ENCODE results near the gene FSTL4.

Gene FSTL4

DNA sequence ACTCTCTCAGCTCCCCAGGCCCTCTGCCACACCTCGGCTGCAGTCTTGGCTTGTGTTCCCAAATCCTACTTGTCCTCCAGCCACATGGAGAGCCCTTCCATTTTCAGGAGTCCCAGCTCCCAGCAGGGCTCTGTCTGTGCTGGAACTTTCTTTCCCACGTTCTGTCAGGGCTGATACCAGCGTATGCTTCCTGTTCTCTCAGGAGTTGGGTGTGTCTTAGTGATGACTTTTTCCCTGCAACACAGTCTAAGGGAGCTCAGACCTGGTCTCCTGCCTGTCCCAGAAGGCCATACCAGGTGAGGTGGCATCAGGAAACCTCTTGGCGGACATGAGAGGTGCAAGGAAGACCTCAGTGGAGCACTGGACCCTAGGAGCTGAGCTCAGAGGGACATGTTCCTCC, 334.0 kb downstream of the FSTL4 start:
- DNase-seq = no peak

- DNase-seq = no peak
Observed at GRCh38 chr5:133277744-133278143, 334.6 kb downstream of the FSTL4 start.

DNA sequence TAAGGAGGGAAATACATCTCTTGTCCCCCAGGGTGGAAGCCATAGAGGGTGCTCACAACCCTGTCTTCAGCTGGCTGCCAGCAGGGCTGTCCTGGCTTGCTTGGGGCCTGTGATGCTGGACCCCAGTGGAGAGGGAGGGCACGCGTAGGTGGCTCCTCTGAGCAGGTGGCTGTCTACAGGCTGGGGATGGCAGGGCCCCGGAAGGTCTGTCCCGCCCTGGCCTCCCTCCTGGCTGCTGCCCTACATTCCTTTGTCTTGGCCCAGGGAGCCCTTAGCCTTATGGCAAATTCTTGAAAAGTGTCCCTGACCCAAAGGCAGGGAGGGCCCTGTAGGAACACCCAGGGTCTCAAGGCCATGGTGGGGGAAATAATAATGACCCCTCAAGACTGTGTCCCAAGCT, 336.2 kb downstream of the FSTL4 start:
- no peak for DNase-seq

GRCh38 chr5:133275631-133276030, 336.7 kb downstream of the FSTL4 start:
- no peak for DNase-seq

DNA sequence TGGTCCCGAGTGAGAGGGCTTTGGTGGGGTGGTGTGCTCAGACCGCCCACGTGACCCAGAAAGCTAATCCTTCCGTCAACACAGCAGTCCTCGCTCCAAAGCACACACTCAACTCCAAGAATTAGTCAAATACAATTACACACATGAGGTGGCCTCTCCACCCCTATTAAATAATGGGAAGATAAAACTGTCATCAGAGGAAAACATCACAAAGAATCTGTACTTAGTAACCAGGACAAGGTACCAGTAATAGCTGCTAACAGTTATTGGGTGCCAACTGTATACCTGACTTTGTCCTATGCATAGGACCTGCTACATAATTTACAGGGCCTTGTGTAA, 337.8 kb downstream of the FSTL4 start:
- DNase-seq = peak; percentile 1

GRCh38 chr5:133273661-133274596, 338.4 kb downstream of the FSTL4 start:
- DNase-seq = no peak

DNA sequence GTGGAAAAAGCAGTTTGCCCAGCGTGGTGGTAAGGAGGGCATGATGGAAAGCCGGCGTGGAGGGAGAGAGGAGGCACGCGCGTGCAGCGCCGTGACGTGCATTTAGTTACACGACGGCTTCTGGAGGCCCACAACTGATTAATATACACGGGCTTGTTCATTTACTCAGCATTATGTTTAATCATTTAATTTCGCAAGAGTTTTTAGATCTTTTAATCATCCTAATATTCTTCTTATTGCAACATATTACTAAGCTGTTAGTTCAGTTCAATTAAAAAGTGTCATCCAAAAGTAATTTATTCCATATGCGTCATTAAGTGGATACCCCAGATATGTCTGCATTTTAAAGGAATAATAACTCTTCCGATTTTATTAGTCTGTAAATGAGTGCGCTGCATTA, 340.0 kb downstream of the FSTL4 start:
- no peak for DNase-seq

DNA sequence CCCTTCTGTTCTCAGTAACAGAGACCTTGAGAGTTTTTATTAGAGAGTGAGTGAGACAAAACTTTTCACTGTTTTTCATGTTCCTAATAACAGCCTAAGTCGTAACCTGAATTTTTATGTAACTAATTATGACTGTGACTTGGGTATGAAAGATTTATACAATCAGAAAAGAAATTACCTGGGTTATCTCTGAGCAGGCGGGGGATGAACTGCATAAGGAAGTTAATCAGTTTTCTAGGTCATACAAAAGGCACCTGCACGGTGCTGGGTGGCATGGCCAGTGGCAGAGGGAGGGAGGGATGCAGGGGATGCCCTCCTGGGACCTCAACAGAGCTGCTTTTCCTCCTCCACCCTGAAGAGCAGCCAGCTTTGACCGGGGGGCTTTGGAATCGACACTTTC, 340.7 kb downstream of the FSTL4 start:
- no peak for DNase-seq

GRCh38 chr5:133269691-133270090, 342.6 kb downstream of the FSTL4 start:
- no peak for DNase-seq

DNA sequence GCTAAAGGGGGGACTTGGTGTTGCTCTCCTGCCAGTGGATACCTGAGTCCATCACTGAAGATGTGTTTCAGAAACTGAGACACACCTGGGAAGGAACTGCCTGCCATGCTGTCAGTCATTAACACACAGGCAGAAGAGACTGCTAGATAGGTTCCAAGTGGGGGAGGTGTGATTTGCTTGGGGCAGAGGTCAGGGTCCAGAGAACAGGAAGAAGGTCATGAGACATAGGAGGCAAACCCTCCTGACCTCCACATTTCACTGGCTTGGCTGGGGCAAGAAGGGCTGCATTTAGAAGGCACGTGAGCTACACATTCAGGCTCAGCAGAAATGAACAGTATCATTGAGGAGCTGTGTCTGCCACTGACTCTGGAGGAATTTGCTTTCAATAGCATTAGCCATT, 344.7 kb downstream of the FSTL4 start:
- DNase-seq = no peak

DNA sequence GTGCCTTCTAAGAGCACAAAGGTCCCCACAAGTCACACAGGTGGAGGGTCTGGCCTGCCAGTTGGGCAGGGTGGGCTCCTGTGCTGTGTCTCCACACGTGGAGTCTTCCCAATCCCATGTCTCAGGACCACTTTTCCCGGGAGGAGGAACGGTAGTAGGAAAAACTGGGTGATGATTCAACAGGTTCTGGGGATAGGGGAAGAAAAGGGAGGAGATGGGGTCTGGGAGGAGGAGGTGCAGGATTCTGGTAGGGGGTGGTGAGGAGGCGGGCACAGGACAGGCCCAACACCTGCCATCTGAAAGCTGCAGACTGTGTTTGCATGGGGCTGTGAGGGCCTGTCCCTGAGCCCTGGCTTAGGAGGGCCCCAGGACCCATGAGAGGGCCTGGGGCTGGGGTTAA, 345.4 kb downstream of the FSTL4 start:
- DNase-seq = no peak

DNA sequence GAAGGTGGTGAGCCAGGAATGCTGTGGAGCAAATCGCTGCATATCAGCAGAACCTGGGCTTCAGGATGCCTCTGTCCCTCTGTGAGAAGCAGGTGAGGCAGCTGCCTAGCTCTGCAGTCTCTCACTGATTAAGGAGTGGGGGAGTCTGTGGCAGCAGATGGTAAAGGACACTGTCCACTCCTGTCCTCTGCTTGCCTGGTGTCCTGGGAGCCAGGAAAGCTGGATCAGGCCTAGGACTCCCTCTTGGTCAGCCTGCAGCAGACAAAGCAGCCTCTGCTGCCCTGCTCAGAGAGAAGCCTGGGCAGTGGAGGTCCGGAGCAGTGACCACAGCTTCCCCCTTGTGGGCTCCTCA, 345.8 kb downstream of the FSTL4 start:
- no peak for DNase-seq

GRCh38 chr5:133265720-133266526, 346.4 kb downstream of the FSTL4 start:
- no peak for DNase-seq

DNA sequence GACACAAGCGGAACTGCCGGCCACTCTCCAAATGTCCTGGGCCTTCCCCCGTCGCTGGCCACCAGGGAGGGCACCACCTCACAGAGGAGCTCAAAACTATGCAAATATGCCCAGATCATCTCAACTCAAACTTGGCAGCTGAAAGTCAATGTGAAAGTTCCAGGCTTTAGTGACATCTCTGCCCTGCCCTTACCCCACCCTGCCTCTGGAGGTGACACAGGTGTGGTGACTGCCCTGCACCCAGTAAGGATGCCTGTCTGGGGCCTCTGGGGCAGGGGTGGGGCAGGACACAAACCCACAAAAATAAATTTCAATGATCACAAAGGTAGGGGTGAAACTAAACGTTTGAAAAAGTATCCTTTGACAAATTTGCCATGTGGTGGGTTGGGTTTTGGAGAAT, 347.1 kb downstream of the FSTL4 start:
- DNase-seq = no peak

DNA sequence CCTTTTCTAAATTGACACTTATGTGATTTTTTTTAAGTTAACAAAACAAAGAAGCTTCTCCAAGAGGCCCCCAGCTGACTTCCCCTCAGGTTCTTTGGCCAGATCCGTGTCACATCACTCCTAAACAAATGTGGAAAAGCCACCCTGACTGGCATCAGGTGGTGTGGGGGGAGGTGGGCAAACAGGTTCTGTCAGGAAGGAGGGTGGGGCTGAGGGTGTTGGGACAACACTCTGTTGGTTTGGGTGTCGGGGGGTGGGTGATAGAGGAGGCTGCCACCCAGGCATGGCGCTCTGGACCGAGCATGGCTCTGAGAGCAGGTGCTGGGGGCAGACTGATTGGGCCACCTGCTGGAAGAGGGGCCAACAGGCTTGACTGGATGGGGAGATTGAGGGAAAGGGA, 349.7 kb downstream of the FSTL4 start:
- DNase-seq = no peak

GRCh38 chr5:133261993-133262392, 350.3 kb downstream of the FSTL4 start:
- DNase-seq = no peak

DNA sequence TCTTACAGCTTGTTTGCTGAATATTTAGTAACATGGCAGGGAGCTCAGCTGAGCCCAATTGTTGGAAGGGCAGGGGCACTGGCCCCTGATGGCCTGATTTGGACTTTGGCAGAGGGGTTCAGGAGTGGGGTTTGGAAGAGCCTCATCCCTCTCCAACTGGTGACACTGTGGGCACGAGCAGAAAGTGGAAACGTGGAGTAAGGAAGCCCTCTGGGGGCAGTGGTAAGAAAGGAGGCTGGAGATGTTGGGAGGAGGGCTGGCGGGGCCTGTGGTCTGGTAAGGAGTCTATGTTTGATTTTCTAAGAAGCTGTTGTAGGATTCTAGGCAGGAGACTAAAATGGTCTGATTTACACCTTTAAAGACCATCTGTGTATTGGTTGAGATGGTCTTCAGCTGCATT, 351.6 kb downstream of the FSTL4 start:
- no peak for DNase-seq

DNA sequence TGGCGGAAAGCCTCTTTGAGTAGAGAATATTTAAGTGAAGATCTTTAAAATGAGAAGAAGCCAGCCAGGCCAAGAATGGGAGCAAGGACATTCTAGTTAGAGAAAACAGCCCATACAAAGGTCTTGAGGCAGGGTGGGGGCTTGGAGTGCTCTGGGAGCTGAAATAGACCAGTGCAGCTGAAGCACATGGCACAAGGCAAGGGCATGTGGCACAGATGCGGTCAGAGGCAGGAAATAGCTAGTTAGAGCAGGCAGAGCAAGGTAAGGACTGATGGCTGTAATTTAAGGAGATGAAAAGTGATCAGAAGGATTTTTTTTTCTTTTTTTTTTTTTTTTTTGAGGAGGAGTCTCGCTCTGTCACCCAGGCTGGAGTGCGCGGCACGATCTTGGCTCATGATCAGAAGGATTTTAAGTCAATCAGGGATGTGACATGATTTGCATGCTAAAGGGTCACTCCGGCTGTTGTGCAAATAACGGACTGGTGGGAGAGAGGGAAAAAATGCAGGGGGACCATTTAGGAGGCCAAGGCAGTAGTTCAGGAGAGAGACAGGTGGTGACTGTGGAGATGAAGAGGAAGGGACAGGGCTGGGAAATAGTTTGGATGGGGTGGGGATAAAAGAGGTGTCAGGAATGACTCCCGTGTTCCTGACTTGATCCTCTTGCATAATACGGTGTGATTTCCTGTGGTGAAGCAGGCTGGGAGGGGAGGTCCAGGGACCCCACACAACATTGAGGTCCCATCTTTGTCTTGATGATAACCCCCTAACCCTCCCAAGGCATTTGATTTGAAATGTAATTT, 352.9 kb downstream of the FSTL4 start:
- DNase-seq = no peak

DNA sequence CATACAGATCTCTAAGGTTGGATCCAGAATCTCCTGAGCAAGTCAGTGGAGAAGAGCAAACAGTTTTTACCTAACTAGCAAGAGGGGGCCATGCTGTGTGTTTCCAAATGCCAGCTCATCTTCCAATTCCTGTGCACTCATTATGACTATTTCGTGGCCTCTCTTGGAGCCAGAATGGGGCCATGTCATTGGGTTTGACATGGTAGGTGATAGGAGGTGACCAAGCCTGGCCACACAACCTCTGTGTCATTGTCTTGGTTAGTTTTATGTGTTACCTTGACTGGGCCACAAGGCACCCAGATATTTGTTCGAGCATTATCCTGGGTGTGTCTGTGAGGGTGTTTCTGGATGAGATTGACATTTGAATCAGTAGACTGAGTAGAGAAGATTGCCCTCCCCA, 354.4 kb downstream of the FSTL4 start:
- no peak for DNase-seq

GRCh38 chr5:133256276-133256675, 356.1 kb downstream of the FSTL4 start:
- peak; percentile 22 for DNase-seq

GRCh38 chr5:133254803-133255202, 357.5 kb downstream of the FSTL4 start:
- DNase-seq = no peak

- DNase-seq = no peak
Observed at GRCh38 chr5:133253671-133254070, 358.7 kb downstream of the FSTL4 start.

DNA sequence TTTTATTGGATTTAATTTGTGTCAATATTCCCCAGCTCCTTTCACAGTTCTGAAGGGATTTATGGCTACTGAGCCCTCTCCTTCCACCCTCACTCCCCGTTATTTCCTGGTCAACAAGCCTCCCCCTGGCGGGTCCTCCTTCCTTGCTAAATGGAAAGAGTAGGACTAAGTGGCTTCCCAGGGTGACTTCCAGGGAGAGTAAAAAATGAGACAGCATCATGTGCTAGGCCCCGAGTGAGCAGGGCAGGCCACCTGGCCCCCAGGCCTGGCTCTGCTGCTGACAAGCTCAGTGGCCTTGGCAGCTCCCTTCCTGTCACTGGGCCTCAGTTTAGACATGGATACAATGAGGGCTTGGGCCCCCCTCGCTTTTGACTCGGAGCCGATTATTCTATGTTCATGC, 359.3 kb downstream of the FSTL4 start:
- no peak for DNase-seq

- DNase-seq = no peak
Observed at GRCh38 chr5:133252133-133252480, 360.2 kb downstream of the FSTL4 start.
